Parathyroid adenoma (tissue), 2 donors: Measurements from ENCODE around the gene KREMEN1.

Source experiments
- H2AFZ ChIP-seq: fragments of 300-600 bp; sonication (generic); one replicate; pipeline ENCODE4 v1.7.0; 2017; ENCODE audit warnings: antibody characterized with exemption, mild to moderate bottlenecking
- H3K27ac ChIP-seq: fragments of 300-600 bp; sonication (generic); one replicate; pipeline ENCODE4 v1.7.0; 2017
- H3K27me3 ChIP-seq: fragments of 300-600 bp; sonication (generic); one replicate; pipeline ENCODE4 v1.7.0; 2017; ENCODE audit warnings: low read length; ENCODE audit not compliant: control insufficient read depth, insufficient read depth
- H3K36me3 ChIP-seq: fragments of 300-600 bp; sonication (generic); one replicate; pipeline ENCODE4 v1.7.0; 2017; ENCODE audit warnings: low read length; ENCODE audit not compliant: control insufficient read depth, insufficient read depth
- H3K4me1 ChIP-seq: fragments of 300-600 bp; sonication (generic); one replicate; pipeline ENCODE4 v1.7.0; 2017; ENCODE audit warnings: control low read depth
- H3K4me2 ChIP-seq: fragments of 300-600 bp; sonication (generic); one replicate; pipeline ENCODE4 v1.7.0; 2017; ENCODE audit warnings: low read length
- H3K4me3 ChIP-seq: fragments of 300-600 bp; sonication (generic); one replicate; pipeline ENCODE4 v1.7.0; 2017; ENCODE audit warnings: low read depth, low read length
- H3K79me2 ChIP-seq: fragments of 300-600 bp; sonication (generic); one replicate; pipeline ENCODE4 v1.7.0; 2017; ENCODE audit warnings: control low read depth
- H3K9ac ChIP-seq: fragments of 300-600 bp; sonication (generic); one replicate; pipeline ENCODE4 v1.7.0; 2017; ENCODE audit warnings: mild to moderate bottlenecking
- H3K9me3 ChIP-seq: fragments of 300-600 bp; sonication (generic); one replicate; pipeline ENCODE4 v1.7.0; 2017; ENCODE audit warnings: low read length; ENCODE audit not compliant: control insufficient read depth
- TF ChIP-seq, protein P1 (sequence below): fragments of 300-600 bp; sonication (generic); IDR thresholded peaks from one replicate; pipeline ENCODE4 v1.7.0; 2017; ENCODE audit warnings: antibody characterized with exemption, mild to moderate bottlenecking
- donor health status: primary hyperparathyroidism.

The KREMEN1 gene

DNA sequence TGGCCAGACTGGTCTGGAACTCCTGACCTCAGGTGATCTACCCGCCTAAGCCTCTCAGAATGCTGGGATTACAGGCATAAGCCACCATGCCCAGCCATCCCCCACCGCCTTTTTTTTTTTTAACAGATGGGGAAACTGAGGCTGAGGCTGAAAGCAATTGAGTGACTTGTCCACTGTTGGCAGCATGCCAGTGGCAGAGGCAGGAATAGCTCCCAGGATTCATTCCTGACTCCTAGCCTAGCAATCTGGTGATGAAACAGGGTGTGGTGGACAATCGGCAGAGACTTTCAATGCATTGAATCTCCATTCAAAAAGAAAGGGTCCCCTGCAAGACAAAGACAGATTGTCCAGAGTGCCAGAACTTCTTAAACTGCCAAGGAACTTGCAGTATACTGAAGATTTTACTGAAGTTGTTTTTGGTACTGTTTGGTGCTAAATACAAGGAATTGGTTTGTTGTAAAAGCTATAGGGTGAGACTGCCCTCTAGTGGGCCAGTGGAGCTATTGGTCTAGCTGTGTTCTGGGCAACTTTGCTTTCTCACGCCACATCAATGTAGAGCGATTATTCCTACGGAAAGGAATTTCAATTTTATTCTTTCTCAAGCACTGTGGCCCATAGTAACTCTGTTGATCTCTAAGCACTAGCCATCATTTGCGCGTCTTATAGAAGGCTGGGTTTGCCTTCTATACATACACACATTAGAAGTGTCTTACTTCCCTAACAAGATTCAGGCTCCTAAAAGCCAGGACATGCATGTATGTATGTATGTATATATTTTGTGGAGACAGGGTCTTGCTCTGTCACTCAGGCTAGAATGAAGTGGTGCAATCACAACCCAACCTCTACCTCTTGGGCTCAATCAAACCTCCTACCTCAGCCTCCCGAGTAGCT lies 32.2 kb upstream of the KREMEN1 start:
- Histone ChIP-seq H3K4me1 (no peaks in the 10 kb centered on the region), H3K9ac (no peak overlapping the region), H3K27me3 (no peaks in the 10 kb centered on the region), H2AFZ (no peak overlapping the region), H3K9me3 (no peaks in the 10 kb centered on the region), H3K27ac (no peak overlapping the region), H3K79me2 (no peaks in the 10 kb centered on the region), H3K4me3 (no peak overlapping the region), H3K4me2 (no peak overlapping the region), H3K36me3 (no peaks in the 10 kb centered on the region)
- TF ChIP-seq, protein P1, sequence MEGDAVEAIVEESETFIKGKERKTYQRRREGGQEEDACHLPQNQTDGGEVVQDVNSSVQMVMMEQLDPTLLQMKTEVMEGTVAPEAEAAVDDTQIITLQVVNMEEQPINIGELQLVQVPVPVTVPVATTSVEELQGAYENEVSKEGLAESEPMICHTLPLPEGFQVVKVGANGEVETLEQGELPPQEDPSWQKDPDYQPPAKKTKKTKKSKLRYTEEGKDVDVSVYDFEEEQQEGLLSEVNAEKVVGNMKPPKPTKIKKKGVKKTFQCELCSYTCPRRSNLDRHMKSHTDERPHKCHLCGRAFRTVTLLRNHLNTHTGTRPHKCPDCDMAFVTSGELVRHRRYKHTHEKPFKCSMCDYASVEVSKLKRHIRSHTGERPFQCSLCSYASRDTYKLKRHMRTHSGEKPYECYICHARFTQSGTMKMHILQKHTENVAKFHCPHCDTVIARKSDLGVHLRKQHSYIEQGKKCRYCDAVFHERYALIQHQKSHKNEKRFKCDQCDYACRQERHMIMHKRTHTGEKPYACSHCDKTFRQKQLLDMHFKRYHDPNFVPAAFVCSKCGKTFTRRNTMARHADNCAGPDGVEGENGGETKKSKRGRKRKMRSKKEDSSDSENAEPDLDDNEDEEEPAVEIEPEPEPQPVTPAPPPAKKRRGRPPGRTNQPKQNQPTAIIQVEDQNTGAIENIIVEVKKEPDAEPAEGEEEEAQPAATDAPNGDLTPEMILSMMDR = peak; percentile 90

- Histone ChIP-seq H3K9me3 (no peaks in the 10 kb centered on the region), H3K27me3 (no peaks in the 10 kb centered on the region), H3K36me3 (no peaks in the 10 kb centered on the region), H3K4me3 (no peak overlapping the region), H3K4me2 (no peak overlapping the region), H3K79me2 (no peaks in the 10 kb centered on the region), H3K9ac (no peak overlapping the region), H3K27ac (no peak overlapping the region), H3K4me1 (no peaks in the 10 kb centered on the region), H2AFZ (no peak overlapping the region)
- TF ChIP-seq, protein P1 = no peak
These were observed 31.4 kb upstream of the KREMEN1 start for GRCh38 chr22:29041408-29041807.

- no peak overlapping the region for H3K9ac ChIP-seq
- no peaks in the 10 kb centered on the region for H3K79me2 ChIP-seq
- no peaks in the 10 kb centered on the region for H3K27me3 ChIP-seq
- no peaks in the 10 kb centered on the region for H3K4me1 ChIP-seq
- no peak overlapping the region for H2AFZ ChIP-seq
- no peak overlapping the region for H3K4me3 ChIP-seq
- H3K27ac ChIP-seq = no peak overlapping the region
- no peak overlapping the region for H3K4me2 ChIP-seq
- no peaks in the 10 kb centered on the region for H3K9me3 ChIP-seq
- TF ChIP-seq, protein P1 = no peak
- H3K36me3 ChIP-seq = no peaks in the 10 kb centered on the region
These were observed 28.8 kb upstream of the KREMEN1 start for GRCh38 chr22:29043906-29044575.

GRCh38 chr22:29044657-29045176 lies 28.1 kb upstream of the KREMEN1 start:
- H3K4me2 ChIP-seq = no peak overlapping the region
- H3K4me3 ChIP-seq = no peak overlapping the region
- no peaks in the 10 kb centered on the region for H3K36me3 ChIP-seq
- H3K79me2 ChIP-seq = no peaks in the 10 kb centered on the region
- H3K9ac ChIP-seq = no peak overlapping the region
- no peak overlapping the region for H2AFZ ChIP-seq
- H3K27me3 ChIP-seq = no peaks in the 10 kb centered on the region
- H3K9me3 ChIP-seq = no peaks in the 10 kb centered on the region
- H3K4me1 ChIP-seq = no peaks in the 10 kb centered on the region
- H3K27ac ChIP-seq = no peak overlapping the region
- TF ChIP-seq, protein P1 = no peak
